Left ventricle myocardium inferior (tissue), 1 donor: ENCODE data around the gene RPUSD4. TPM values are rescaled to one million over a fixed set of nuclear protein-coding genes. Genes with fewer than 3 reads are reported as not detected.
A peak's percentile ranks its signal among the peaks of the same experiment; 100 is the strongest.

Experiments used
- DNase-seq: peaks from one replicate; pipeline ENCODE4 v3.0.0-alpha.2; 2020
- H3K27ac ChIP-seq: fragments of 200-600 bp; replicated peaks from 2 replicates; pipeline ENCODE4 v1.8.0; 2021
- H3K27me3 ChIP-seq: fragments of 200-600 bp; 2 replicates; pipeline ENCODE4 v1.8.0; 2021; ENCODE audit warnings: low read depth
- H3K36me3 ChIP-seq: fragments of 200-600 bp; 2 replicates; pipeline ENCODE4 v1.8.0; 2021
- H3K4me1 ChIP-seq: fragments of 200-600 bp; 2 replicates; pipeline ENCODE4 v1.8.0; 2021
- H3K4me3 ChIP-seq: fragments of 200-600 bp; 2 replicates; pipeline ENCODE4 v1.8.0; 2021; ENCODE audit warnings: mild to moderate bottlenecking, moderate library complexity
- H3K9me3 ChIP-seq: fragments of 200-600 bp; replicated peaks from 2 replicates; pipeline ENCODE4 v1.8.0; 2021
- intact Hi-C: fragments of 100-400 bp; cut with micrococcal nuclease; formaldehyde crosslinking; loops from one replicate; pipeline ENCODE4 v1.11.0; 2022
- total RNA-seq: library from RNA; stranded (reverse); fragmentation: NEBNext Ultra II Directional; extraction: Animal tissue kit (Norgen Biotek cat#: 25700); gene quantifications from one replicate; pipeline ENCODE4 v1.2.1, GENCODE V29; 2021
- TF ChIP-seq, protein P1 (sequence below): fragments of 200-600 bp; IDR thresholded peaks from 2 replicates; pipeline ENCODE4 v1.8.0; 2021; ENCODE audit warnings: antibody characterized with exemption, mild to moderate bottlenecking, borderline replicate concordance
- donor health status: DM: no; HTN: yes; CAD: no; lungs with severe emphysema.

RPUSD4 gene
- total RNA-seq, 1 donor from 2014 or later = 37.6 TPM

DNA sequence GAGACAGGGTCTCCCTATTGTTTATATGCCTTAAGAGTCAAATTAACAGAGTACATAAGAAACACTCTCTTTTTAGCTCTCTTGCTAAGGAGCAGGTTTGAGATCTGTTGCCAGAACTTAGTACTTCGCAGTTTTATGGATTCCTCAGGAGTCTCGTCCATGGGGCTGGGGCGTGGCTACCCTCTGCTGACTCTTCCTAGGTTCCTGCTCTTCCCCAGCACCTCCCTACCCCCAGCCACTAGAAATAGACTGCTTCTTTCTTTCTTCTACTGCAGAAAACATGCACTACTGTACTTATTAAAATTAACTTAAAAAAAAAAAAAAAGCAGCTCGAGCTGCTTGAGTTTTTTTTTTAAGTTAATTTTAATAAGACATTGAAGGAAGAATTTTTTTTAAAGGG lies 8.1 kb upstream of the RPUSD4 start:
- Histone ChIP-seq H3K27ac (no peak overlapping the region), H3K4me3 (no peak overlapping the region), H3K27me3 (no peaks in the 10 kb centered on the region), H3K36me3 (no peaks in the 10 kb centered on the region), H3K9me3 (no peaks in the 10 kb centered on the region), H3K4me1 (peaks cover 27% of the 10 kb centered on the region)
- TF ChIP-seq, protein P1, sequence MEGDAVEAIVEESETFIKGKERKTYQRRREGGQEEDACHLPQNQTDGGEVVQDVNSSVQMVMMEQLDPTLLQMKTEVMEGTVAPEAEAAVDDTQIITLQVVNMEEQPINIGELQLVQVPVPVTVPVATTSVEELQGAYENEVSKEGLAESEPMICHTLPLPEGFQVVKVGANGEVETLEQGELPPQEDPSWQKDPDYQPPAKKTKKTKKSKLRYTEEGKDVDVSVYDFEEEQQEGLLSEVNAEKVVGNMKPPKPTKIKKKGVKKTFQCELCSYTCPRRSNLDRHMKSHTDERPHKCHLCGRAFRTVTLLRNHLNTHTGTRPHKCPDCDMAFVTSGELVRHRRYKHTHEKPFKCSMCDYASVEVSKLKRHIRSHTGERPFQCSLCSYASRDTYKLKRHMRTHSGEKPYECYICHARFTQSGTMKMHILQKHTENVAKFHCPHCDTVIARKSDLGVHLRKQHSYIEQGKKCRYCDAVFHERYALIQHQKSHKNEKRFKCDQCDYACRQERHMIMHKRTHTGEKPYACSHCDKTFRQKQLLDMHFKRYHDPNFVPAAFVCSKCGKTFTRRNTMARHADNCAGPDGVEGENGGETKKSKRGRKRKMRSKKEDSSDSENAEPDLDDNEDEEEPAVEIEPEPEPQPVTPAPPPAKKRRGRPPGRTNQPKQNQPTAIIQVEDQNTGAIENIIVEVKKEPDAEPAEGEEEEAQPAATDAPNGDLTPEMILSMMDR = no peak
- intact Hi-C loops = no loop called here
- no peak for DNase-seq

DNA sequence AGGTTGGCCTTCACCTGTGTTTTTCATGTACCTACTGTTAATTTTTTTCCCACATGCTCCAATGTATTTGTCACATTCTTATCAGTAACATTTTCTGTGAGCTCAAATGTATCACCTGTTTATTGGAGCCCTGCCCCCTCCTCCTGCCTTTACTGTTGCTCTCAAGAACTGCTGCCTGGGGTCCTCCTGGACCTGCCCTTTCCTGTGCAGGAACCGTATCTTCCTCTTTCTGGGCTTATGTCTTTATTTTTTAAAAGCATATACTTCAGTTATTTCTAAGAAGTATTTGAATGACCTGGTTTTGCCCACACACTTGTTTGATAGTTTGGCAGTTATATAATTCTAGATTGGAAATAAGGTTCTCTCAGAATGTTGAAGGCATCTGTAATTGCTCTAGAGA lies 6.0 kb upstream of the RPUSD4 start:
- DNase-seq = no peak
- Histone ChIP-seq H3K9me3 (no peaks in the 10 kb centered on the region), H3K4me1 (peaks cover 47% of the 10 kb centered on the region), H3K4me3 (no peak overlapping the region), H3K36me3 (no peaks in the 10 kb centered on the region), H3K27ac (no peak overlapping the region), H3K27me3 (no peaks in the 10 kb centered on the region)
- TF ChIP-seq, protein P1 = no peak
- intact Hi-C loops = no loop called here

DNA sequence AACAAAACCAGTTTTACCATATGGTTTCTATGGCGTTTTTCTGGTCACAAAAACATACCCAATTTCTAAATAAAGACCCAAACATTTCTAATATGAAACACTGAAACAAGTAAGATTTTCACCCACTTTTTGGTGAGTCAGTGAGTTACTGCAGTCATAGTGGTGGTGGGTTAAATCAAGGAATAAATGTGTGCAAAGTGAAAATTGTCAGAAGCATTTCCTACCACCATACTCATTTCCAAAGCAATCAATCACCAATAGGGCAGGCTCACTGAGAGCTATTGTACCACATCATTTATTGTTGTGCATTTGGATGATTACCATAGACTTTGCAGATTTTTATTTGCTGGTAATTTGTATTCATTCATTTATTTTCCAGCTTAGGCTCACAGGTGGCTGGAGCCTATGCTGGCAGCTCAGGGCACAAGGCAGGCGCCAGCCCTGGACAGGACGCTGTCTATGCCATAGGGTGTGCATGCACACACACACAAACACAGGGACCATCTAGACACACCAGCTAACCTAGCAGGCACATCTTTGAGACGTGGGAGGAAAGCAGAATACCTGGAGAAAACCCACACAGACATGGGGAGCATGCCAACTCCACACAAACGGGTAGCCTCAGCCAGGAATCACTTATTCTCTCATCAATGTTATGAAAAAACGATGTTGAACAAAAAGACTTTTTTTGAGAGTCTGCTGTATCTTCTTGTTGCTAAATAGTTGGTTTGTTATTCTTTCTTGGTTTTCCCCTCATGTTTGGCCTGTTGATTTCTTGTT lies 5.3 kb upstream of the RPUSD4 start:
- Histone ChIP-seq H3K27ac (no peak overlapping the region), H3K36me3 (no peaks in the 10 kb centered on the region), H3K4me1 (peaks cover 55% of the 10 kb centered on the region), H3K27me3 (no peaks in the 10 kb centered on the region), H3K4me3 (no peak overlapping the region), H3K9me3 (no peaks in the 10 kb centered on the region)
- DNase-seq = no peak
- TF ChIP-seq, protein P1 = no peak
- intact Hi-C loops = no loop called here

- Histone ChIP-seq H3K9me3 (no peaks in the 10 kb centered on the region), H3K27me3 (no peaks in the 10 kb centered on the region), H3K4me1 (peaks cover 67% of the 10 kb centered on the region), H3K4me3 (peak overlapping the region; percentile 32), H3K27ac (peak overlapping the region; percentile 54), H3K36me3 (peaks cover 3% of the 10 kb centered on the region)
- intact Hi-C loops = no loop called here
- no peak for DNase-seq
- TF ChIP-seq, protein P1 = no peak
Measured at GRCh38 chr11:126214841-126215240, 3.4 kb upstream of the RPUSD4 start.

DNA sequence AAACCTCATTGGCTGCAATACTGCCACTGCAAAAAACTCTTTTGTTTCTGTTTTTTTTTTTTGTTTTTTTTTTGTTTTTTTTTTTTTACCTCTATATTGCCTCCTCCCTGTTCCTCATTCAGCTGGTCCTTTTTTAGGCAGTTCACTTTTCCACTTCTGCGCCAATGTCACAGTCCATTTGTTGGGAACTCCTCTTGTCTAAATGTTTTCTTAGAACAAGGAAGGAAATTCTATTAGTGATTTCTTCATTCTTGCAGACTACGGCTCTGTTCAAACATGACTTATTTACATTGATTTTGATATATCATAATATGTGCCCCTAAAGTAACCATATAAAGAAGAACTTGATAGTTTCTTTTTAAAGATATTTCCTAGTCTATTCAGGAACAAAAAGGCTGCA lies 3.0 kb upstream of the RPUSD4 start:
- no peak for DNase-seq
- H3K36me3 ChIP-seq = peaks cover 7% of the 10 kb centered on the region
- H3K27ac ChIP-seq = peak overlapping the region; percentile 54
- no peaks in the 10 kb centered on the region for H3K27me3 ChIP-seq
- H3K9me3 ChIP-seq = no peaks in the 10 kb centered on the region
- intact Hi-C loops = no loop called here
- peak overlapping the region; percentile 32 for H3K4me3 ChIP-seq
- TF ChIP-seq, protein P1 = no peak
- H3K4me1 ChIP-seq = peaks cover 67% of the 10 kb centered on the region
